GM12878 (cell line): ENCODE measurements around the gene NLGN1.

Experiments
- CBX3 ChIP-seq: fragments of 200-600 bp; sonication (generic); IDR thresholded peaks from 2 replicates; pipeline ENCODE4 v1.6.1; 2016; ENCODE audit warnings: low read depth, borderline replicate concordance
- CHD2 ChIP-seq: IDR thresholded peaks from 2 replicates; pipeline ENCODE4 v1.6.1; 2011; ENCODE audit warnings: low read depth, low read length, improper control_type of control experiment, borderline replicate concordance
- CTCF ChIP-seq, 3 experiments: IDR thresholded peaks in 2 of 3; conservative IDR thresholded peaks in 1 of 3; 2 replicates each; pipeline ENCODE4 v1.5.1; 2011; ENCODE audit warnings: low read depth in 3 of 3, low read length in 3 of 3, mild to moderate bottlenecking in 3 of 3, control low read depth in 2 of 3, moderate library complexity in 2 of 3, inconsistent platforms in 1 of 3, mixed read lengths in 1 of 3; ENCODE audit not compliant: control insufficient read depth in 2 of 3, insufficient read depth in 1 of 3; ENCODE audit errors: extremely low read depth in 1 of 3
- EP300 ChIP-seq, 2 experiments: fragments of 150-350 bp in 1 of 2; IDR thresholded peaks; 2 replicates each; pipeline ENCODE4 v1.6.1; 2011 to 2012; ENCODE audit warnings: low read depth in 2 of 2, low read length in 2 of 2, borderline replicate concordance in 1 of 2, improper control_type of control experiment in 1 of 2, inconsistent platforms in 1 of 2; ENCODE audit not compliant: control insufficient read depth in 1 of 2
- NR2C2 ChIP-seq: IDR thresholded peaks from 2 replicates; pipeline ENCODE4 v1.6.1; 2011; ENCODE audit warnings: borderline replicate concordance, low read depth; ENCODE audit not compliant: control insufficient read depth, insufficient read length
- NRF1 ChIP-seq: conservative IDR thresholded peaks from 2 replicates; pipeline ENCODE4 v1.6.1; 2011; ENCODE audit warnings: mild to moderate bottlenecking, low read depth, low read length, improper control_type of control experiment
- PBX3 ChIP-seq: IDR thresholded peaks from 2 replicates; pipeline ENCODE4 v1.6.1; 2011; ENCODE audit warnings: mild to moderate bottlenecking, low read depth, low read length, moderate library complexity; ENCODE audit not compliant: insufficient replicate concordance
- POLR2AphosphoS5 ChIP-seq: IDR thresholded peaks from 2 replicates; pipeline ENCODE4 v1.6.1; 2011; ENCODE audit warnings: mild to moderate bottlenecking, low read length, inconsistent platforms
- RBBP5 ChIP-seq: fragments of 200-600 bp; sonication (generic); conservative IDR thresholded peaks from 2 replicates; pipeline ENCODE4 v1.6.1; 2016
- REST ChIP-seq: IDR thresholded peaks from 2 replicates; pipeline ENCODE4 v1.6.1; 2012; ENCODE audit warnings: mild to moderate bottlenecking, low read depth, low read length
- TAF1 ChIP-seq: IDR thresholded peaks from 2 replicates; pipeline ENCODE4 v1.6.1; 2011; ENCODE audit warnings: mild to moderate bottlenecking, low read depth, low read length, borderline replicate concordance
- ZNF274 ChIP-seq: IDR thresholded peaks from one replicate; pipeline ENCODE4 v1.8.0; 2011; ENCODE audit not compliant: insufficient read length, insufficient read depth

GRCh38 chr3:174310475-174310983 is 913.0 kb downstream of the NLGN1 start:
- TF ChIP-seq CTCF (IDR thresholded peaks at IDR 0.05 in 2 of 3, conservative IDR thresholded peaks at IDR 0.05 in 1 of 3; ENCODE audit: control insufficient read depth in 2 of 3, extremely low read depth in 1 of 3, insufficient read depth in 1 of 3, low read depth in 3 of 3, low read length in 3 of 3): no peak
- no peak for TF ChIP-seq REST
- TF ChIP-seq POLR2AphosphoS5: no peak
- no peak for TF ChIP-seq NR2C2
- no peak for TF ChIP-seq ZNF274
- TF ChIP-seq PBX3: no peak
- no peak for TF ChIP-seq NRF1
- no peak for TF ChIP-seq TAF1
- TF ChIP-seq RBBP5: no peak
- TF ChIP-seq CBX3: no peak
- no peak for TF ChIP-seq CHD2
- no peak for TF ChIP-seq EP300 (IDR thresholded peaks at IDR 0.05; ENCODE audit: borderline replicate concordance in 1 of 2, control insufficient read depth in 1 of 2, low read depth in 2 of 2, low read length in 2 of 2)
